Activated B cell treated with CpG ODN at 0.5 μM for 24 hours (primary cell): ENCODE measurements around the gene STAMBPL1. TPM values are rescaled to one million over a fixed set of nuclear protein-coding genes. Genes with fewer than 3 reads are reported as not detected.

Experiments used
- ATAC-seq: fragments of 200-7000 bp; cut with Tn5 transposase; one replicate; pipeline ENCODE4 v1.10.0; 2021; ENCODE audit warnings: low read depth, mild to moderate bottlenecking, moderate library complexity
- CTCF ChIA-PET: fragments of 350-600 bp; sonication (Branson Sonifier 250); formaldehyde crosslinking; loops from one replicate; lab custom pipeline; 2021; ENCODE audit warnings: antibody characterized with exemption; lab: Charles Lee
- POLR2A ChIA-PET: fragments of 350-600 bp; sonication (Branson Sonifier 250); formaldehyde crosslinking; loops from one replicate; lab custom pipeline; 2021; ENCODE audit warnings: antibody characterized with exemption; lab: Charles Lee
- DNase-seq: peaks from one replicate; pipeline ENCODE4 v3.0.0; 2022
- H3K27ac Mint-ChIP-seq: one replicate; pipeline ENCODE4 v1.8.0; 2020; ENCODE audit warnings: mixed read lengths
- H3K27me3 Mint-ChIP-seq: one replicate; pipeline ENCODE4 v1.8.0; 2021; ENCODE audit warnings: mixed read lengths
- H3K36me3 Mint-ChIP-seq: one replicate; pipeline ENCODE4 v1.8.0; 2021; ENCODE audit warnings: low read depth, mixed read lengths
- H3K4me1 Mint-ChIP-seq: one replicate; pipeline ENCODE4 v1.8.0; 2021; ENCODE audit warnings: mixed read lengths
- H3K4me3 Mint-ChIP-seq: one replicate; pipeline ENCODE4 v1.8.0; 2020; ENCODE audit warnings: mild to moderate bottlenecking, mixed read lengths
- H3K9me3 Mint-ChIP-seq: one replicate; pipeline ENCODE4 v1.8.0; 2020; ENCODE audit warnings: mixed read lengths
- CTCF ChIP-seq: fragments of 200-600 bp; IDR thresholded peaks from one replicate; pipeline ENCODE4 v1.8.0; 2022; ENCODE audit warnings: antibody characterized with exemption, mild to moderate bottlenecking
- intact Hi-C: fragments of 100-400 bp; cut with micrococcal nuclease; formaldehyde crosslinking; loops from one replicate; pipeline ENCODE4 v1.15.1; 2024
- total RNA-seq: library from RNA; stranded (reverse); gene quantifications from 2 replicates; pipeline ENCODE4 v1.2.3, GENCODE V29; 2022

Gene STAMBPL1
- total RNA-seq, 1 donor from 2014 or later = 44.5 TPM

DNA sequence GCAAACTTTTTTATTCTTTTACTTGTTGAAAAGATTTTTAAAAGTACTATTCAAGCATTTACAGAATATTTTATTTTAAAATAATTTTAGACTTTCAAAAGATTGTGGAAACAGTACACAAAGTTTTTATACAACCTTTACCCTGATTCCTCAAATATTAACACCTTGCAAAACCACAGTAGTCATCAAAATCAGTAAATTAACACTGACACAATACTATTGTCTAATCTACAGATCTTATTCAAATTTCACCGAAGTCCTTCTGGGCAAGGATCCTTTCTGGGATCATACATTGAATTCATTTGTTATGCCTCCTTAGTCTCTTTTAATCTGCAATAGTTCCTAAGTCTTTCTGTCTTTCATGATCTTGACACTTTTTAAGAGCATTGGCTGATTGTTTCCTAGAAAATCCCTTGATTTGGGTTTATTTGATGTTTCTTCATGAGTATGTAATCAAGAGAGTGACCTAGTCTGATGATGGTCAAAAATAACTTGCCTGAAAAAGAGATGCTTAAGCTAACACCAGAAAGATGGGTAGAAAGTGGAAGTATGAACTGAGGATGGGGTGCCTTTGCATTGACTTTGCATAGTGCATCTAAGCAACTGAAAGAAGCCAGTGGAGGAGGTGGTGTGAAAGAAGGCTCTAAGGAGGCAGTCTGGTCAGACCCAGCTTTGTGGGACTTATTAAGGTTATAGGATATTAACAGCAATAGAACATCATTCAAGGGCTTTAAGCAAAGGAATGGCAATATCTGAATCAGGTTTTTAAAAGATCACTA lies 9.7 kb downstream of the STAMBPL1 start:
- Mint-ChIP-seq H3K4me3 (peak overlapping the region; percentile 8), H3K27ac (peak overlapping the region; percentile 80), H3K36me3 (peaks cover 11% of the 10 kb centered on the region), H3K27me3 (no peaks in the 10 kb centered on the region), H3K4me1 (peaks cover 66% of the 10 kb centered on the region), H3K9me3 (no peaks in the 10 kb centered on the region)
- TF ChIP-seq CTCF = no peak
- ChIA-PET POLR2A (interaction anchor here (1.2 to 13.3 kb wide), 2 partner anchors 10 to 11 kb away, joined by 6 to 294 read pairs; partner anchors contain the start of gene STAMBPL1), CTCF (no interaction called here)
- no peak for DNase-seq
- intact Hi-C loops = loop anchor here (1.0 kb wide), 1 partner anchor 9 kb away; the partner anchor contains the start of gene STAMBPL1
- peak; percentile 37 for ATAC-seq

DNA sequence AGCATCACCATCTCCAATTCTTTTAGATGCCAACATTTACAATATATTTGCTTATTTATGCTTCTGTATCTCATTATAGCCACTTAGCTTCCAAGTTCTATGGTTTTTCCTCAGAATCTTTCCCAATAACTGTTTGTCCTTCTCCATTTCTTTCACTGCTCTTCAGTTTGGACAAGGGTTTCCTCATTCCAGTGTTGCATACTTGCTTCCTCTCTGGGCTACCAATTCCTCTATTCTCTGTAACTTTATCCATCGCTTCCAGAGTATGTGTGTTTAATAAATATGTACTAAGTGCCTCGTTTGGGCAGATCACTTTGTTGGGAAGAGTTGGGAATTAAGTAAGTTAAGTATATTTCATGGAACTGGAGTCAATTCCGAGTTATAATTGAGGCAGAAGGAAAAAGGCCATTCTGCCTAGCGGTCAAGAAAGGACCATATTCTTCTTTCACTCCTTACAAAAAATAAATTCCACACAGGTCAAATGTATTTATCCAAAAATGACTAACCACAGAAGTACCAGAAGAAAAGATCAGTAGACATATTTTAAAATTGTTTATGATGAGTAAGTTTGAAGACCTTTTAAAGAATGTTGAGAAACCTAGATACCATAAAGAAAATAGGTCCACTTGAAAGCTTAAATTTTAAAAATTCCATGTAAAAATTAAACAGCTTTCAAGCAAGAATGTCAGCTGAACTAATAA lies 10.8 kb downstream of the STAMBPL1 start:
- ATAC-seq (no peak), DNase-seq (no peak)
- Mint-ChIP-seq H3K36me3 (peaks cover 15% of the 10 kb centered on the region), H3K27me3 (no peaks in the 10 kb centered on the region), H3K9me3 (no peaks in the 10 kb centered on the region), H3K4me3 (no peak overlapping the region), H3K4me1 (peaks cover 63% of the 10 kb centered on the region), H3K27ac (no peak overlapping the region)
- no peak for TF ChIP-seq CTCF
- intact Hi-C loops = loop anchor here (1.0 kb wide), 1 partner anchor 11 kb away; the partner anchor contains the start of gene STAMBPL1
- ChIA-PET CTCF (interaction anchor here (0.8 kb wide), 1 partner anchor 11 kb away, joined by 3 read pairs; the partner anchor contains the start of gene STAMBPL1), POLR2A (interaction anchor here (1.2 to 13.3 kb wide), 3 partner anchors 10 to 11 kb away, joined by 6 to 294 read pairs (median 36); partner anchors contain the start of gene STAMBPL1)

- no peaks in the 10 kb centered on the region for H3K9me3 Mint-ChIP-seq
- ChIA-PET POLR2A (interaction anchor here (1.4 to 5.5 kb wide), 2 partner anchors 9 to 11 kb away, joined by 4 to 36 read pairs; partner anchors contain the start of gene STAMBPL1), CTCF (no interaction called here)
- H3K27ac Mint-ChIP-seq = no peak overlapping the region
- peaks cover 61% of the 10 kb centered on the region for H3K4me1 Mint-ChIP-seq
- no peak overlapping the region for H3K4me3 Mint-ChIP-seq
- no peaks in the 10 kb centered on the region for H3K27me3 Mint-ChIP-seq
- ATAC-seq (no peak), DNase-seq (no peak)
- H3K36me3 Mint-ChIP-seq = peaks cover 15% of the 10 kb centered on the region
- TF ChIP-seq CTCF = no peak
- intact Hi-C loops = no loop called here
Measured at GRCh38 chr10:88892222-88892967, 12.3 kb downstream of the STAMBPL1 start.

- no peak for DNase-seq
- Mint-ChIP-seq H3K27ac (no peak overlapping the region), H3K4me3 (no peak overlapping the region), H3K36me3 (peaks cover 15% of the 10 kb centered on the region), H3K27me3 (no peaks in the 10 kb centered on the region), H3K4me1 (peaks cover 60% of the 10 kb centered on the region), H3K9me3 (no peaks in the 10 kb centered on the region)
- POLR2A ChIA-PET = interaction anchor here (1.4 to 5.5 kb wide), 2 partner anchors 7 to 13 kb away, joined by 4 to 36 read pairs; partner anchors contain the start of gene STAMBPL1
- intact Hi-C loops = no loop called here
- ATAC-seq = no peak
- CTCF ChIA-PET = no interaction called here
- no peak for TF ChIP-seq CTCF
Measured at GRCh38 chr10:88893611-88894010, 13.6 kb downstream of the STAMBPL1 start.
